ENCODE data around the gene ICOSLG.

The ICOSLG gene

GRCh38 chr21:44175189-44175588 lies 65.6 kb downstream of the ICOSLG start:
- DNase-seq = peak in 2 of 3 donors; percentile 3 to 14
